GM12865 (cell line): ENCODE results near the gene PITRM1.

Source experiments
- DNase-seq: peaks from one replicate; pipeline ENCODE4 v3.0.0; 2010; ENCODE audit warnings: low read depth
- H3K4me3 ChIP-seq: 2 replicates; pipeline ENCODE4 v1.5.1; 2011; ENCODE audit warnings: mild to moderate bottlenecking, low read depth, low read length, control low read depth
- CTCF ChIP-seq: IDR thresholded peaks from 2 replicates; pipeline ENCODE4 v1.5.1; 2011; ENCODE audit warnings: low read length, control low read depth, low read depth, inconsistent platforms; ENCODE audit not compliant: insufficient read depth; ENCODE audit errors: missing control alignments

PITRM1 gene

GRCh38 chr10:3097160-3097559 lies 75.4 kb downstream of the PITRM1 start:
- no peak overlapping the region for H3K4me3 ChIP-seq
- no peak for TF ChIP-seq CTCF
- DNase-seq: no peak

- H3K4me3 ChIP-seq: no peak overlapping the region
- DNase-seq: no peak
- no peak for TF ChIP-seq CTCF
These were observed 76.4 kb downstream of the PITRM1 start for GRCh38 chr10:3096149-3096548.

GRCh38 chr10:3095373-3096139 lies 77.0 kb downstream of the PITRM1 start:
- peak; percentile 34 for DNase-seq

GRCh38 chr10:3094609-3095036 lies 78.0 kb downstream of the PITRM1 start:
- DNase-seq: no peak
- TF ChIP-seq CTCF: no peak
- H3K4me3 ChIP-seq: no peak overlapping the region

More at GRCh38 chr10:3095373-3096139, 77.0 kb downstream of the PITRM1 start:
- no peak overlapping the region for H3K4me3 ChIP-seq
- no peak for TF ChIP-seq CTCF

GRCh38 chr10:3093996-3094395 lies 78.6 kb downstream of the PITRM1 start:
- no peak overlapping the region for H3K4me3 ChIP-seq
- DNase-seq: no peak
- no peak for TF ChIP-seq CTCF

- no peak for DNase-seq
- no peak overlapping the region for H3K4me3 ChIP-seq
- no peak for TF ChIP-seq CTCF
These were observed 80.7 kb downstream of the PITRM1 start for GRCh38 chr10:3091921-3092320.
